Hematopoietic multipotent progenitor cell treated with erythropoietin and hydrocortisone succinate and interleukin-3 and kit ligand, for 17 days (in vitro differentiated cells): Measurements from ENCODE around the gene NTN1.

Experiments used
- DNase-seq: peaks from one replicate; pipeline ENCODE4 v3.0.0-alpha.2; 2015; ENCODE audit warnings: low spot score

NTN1 gene

GRCh38 chr17:9195961-9196670 lies 174.8 kb downstream of the NTN1 start:
- no peak for DNase-seq

- DNase-seq: no peak
Measured at GRCh38 chr17:9199571-9200551, 178.6 kb downstream of the NTN1 start.

- no peak for DNase-seq
Measured at GRCh38 chr17:9200699-9201359, 179.5 kb downstream of the NTN1 start.

GRCh38 chr17:9202532-9202931 lies 181.2 kb downstream of the NTN1 start:
- DNase-seq: no peak

GRCh38 chr17:9203771-9204425 lies 182.6 kb downstream of the NTN1 start:
- DNase-seq: no peak

- no peak for DNase-seq
Measured at GRCh38 chr17:9204637-9205329, 183.5 kb downstream of the NTN1 start.

GRCh38 chr17:9205520-9206409 lies 184.5 kb downstream of the NTN1 start:
- DNase-seq: no peak

- DNase-seq: no peak
Measured at GRCh38 chr17:9206410-9206703, 185.0 kb downstream of the NTN1 start.

GRCh38 chr17:9206741-9207332 lies 185.5 kb downstream of the NTN1 start:
- DNase-seq: no peak

GRCh38 chr17:9208381-9209105 lies 187.2 kb downstream of the NTN1 start:
- no peak for DNase-seq

GRCh38 chr17:9209347-9209746 lies 188.0 kb downstream of the NTN1 start:
- no peak for DNase-seq

GRCh38 chr17:9209781-9210370 lies 188.6 kb downstream of the NTN1 start:
- DNase-seq: no peak

- no peak for DNase-seq
Measured at GRCh38 chr17:9211133-9211765, 189.9 kb downstream of the NTN1 start.

GRCh38 chr17:9212376-9213302 lies 191.3 kb downstream of the NTN1 start:
- DNase-seq: no peak

- DNase-seq: no peak
Measured at GRCh38 chr17:9213303-9213640, 192.0 kb downstream of the NTN1 start.

GRCh38 chr17:9215465-9215864 lies 194.2 kb downstream of the NTN1 start:
- DNase-seq: no peak

- DNase-seq: no peak
Measured at GRCh38 chr17:9217151-9218056, 196.1 kb downstream of the NTN1 start.
